Stimulated activated naive CD4-positive, alpha-beta T cell treated with Interleukin-2 at 50 U/mL for 16 hours (primary cell): ENCODE data around the gene TARBP1.
"Not testable (repeated sequence)": the region's sequence is repeated elsewhere in the genome, so short reads cannot be mapped to it uniquely, and the experiment has no call there.

Experiments used
- DNase-seq: peaks from one replicate; lab custom pipeline; 2025; lab: John Stamatoyannopoulos, UW

Gene TARBP1

DNA sequence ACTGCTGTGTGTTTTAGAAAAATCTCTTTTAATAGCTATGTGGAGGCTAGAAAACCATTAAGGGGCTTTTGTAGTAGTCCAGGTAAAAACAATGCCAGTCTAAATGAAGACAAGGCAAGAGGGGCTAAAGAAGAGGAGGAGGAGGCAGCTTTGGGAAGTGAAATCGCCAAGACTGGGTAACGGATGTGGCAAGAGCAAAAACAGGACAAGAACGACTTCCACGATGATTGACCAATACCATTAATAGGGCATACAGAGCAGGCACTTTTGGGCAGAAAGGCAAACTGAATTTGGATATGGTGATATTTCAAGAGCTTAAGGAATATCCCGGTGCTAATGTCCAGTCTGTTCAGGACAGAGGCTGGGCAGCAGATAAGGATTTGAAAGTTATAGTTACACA lies 83.7 kb downstream of the TARBP1 start:
- DNase-seq: no peak

DNA sequence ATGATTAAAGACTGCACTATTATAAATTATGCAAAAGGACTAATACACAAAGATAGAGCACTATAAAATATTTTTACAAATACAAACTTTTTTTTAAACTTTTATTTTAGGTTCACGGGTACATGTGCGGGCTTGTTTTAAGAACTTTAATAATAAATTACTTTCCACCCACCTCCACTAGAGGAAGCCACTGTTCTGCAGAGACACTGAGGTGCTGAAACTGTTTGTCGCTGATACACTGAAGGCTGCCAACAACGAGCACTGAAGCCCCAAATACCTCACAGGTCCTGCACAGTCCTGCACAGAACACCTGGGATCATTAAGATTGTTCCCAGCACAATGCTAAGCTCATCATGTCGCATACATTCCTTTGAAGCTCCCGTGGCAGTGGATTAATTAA lies 85.8 kb downstream of the TARBP1 start:
- DNase-seq: no peak

DNA sequence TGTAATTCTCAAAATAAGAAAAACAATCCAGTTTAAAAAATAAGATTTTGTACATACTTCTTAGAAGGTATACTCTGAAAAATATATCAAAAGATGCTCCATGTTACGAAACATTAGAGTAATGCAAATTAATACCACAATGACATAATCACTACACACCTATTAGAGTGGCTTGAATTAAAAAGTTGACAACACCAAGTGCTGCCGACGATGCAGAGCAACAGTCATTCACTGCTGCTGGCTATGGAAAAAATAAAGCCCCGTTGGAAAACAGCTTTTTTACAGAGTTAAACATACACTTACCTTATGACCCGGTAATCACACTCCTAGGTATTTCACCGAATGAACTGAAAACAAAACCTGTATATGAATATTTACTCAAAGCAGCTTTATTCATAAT lies 90.9 kb downstream of the TARBP1 start:
- DNase-seq: no peak

- DNase-seq: no peak
Measured at GRCh38 chr1:234386122-234386521, 92.9 kb downstream of the TARBP1 start.

DNA sequence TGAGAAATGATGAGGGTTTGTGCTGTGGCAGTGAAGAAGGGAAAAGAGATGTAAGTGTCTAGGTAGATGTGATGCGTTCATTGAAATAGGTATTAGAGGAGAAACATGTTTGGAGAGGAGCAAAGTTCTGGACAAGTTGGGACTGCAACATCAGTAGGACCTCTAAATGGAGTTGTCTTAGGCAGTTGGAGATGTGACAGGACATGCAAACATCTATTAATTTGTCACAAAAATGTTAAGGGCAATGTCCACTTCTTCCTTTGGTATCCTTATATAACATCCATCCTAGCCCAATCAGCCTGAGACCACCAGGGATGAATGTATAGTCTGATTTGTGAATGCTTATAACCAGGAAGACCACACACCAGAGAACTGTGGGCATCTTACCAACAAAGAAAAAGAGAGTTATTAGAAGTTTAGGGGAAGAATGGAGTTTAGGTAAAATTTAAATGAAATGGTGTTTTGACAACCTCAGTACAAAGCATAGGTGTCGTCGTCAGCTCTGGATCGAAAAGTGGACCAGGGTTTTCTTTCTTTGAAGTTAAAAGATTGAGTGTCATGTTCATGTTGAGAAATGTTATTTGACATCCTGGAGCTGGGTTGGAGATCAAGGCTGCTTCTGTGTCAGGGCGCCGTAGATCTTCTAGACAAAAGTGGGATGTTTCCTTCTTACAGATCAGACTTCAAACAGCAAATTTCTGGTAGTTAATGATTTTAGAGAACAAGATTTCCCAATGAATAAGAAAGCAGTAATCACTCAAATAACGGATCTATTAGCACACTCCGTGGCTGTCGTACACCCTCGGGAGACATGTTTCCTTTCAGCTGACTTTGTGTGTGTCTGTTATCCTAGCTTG lies 97.1 kb downstream of the TARBP1 start:
- DNase-seq: no peak

DNA sequence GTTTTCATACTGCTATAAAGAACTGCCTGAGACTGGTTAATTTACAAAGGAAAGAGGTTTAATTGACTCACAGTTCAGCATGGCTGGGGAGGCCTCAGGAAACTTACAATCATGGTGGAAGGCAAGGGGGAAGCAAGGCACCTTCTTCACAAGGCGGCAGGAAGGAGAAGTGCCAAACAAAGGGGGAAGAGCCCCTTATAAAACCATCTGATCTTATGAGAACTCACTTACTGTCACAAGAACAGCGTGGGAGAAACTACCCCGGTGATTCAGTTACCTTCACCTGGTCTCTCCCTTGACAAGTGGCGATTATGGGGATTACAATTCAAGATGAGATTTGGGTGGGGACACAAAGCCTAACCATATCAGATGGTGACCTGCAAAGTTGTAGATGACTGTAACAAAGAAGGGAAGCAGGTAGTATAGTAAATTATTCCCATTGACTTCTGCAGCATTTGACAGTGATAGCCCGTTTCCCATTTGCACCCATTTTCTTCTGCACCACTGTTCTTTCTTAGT lies 99.3 kb downstream of the TARBP1 start:
- not testable (repeated sequence) for DNase-seq

- DNase-seq: no peak
Measured at GRCh38 chr1:234375672-234376071, 103.3 kb downstream of the TARBP1 start.

- no peak for DNase-seq
Measured at GRCh38 chr1:234373959-234374254, 105.1 kb downstream of the TARBP1 start.

DNA sequence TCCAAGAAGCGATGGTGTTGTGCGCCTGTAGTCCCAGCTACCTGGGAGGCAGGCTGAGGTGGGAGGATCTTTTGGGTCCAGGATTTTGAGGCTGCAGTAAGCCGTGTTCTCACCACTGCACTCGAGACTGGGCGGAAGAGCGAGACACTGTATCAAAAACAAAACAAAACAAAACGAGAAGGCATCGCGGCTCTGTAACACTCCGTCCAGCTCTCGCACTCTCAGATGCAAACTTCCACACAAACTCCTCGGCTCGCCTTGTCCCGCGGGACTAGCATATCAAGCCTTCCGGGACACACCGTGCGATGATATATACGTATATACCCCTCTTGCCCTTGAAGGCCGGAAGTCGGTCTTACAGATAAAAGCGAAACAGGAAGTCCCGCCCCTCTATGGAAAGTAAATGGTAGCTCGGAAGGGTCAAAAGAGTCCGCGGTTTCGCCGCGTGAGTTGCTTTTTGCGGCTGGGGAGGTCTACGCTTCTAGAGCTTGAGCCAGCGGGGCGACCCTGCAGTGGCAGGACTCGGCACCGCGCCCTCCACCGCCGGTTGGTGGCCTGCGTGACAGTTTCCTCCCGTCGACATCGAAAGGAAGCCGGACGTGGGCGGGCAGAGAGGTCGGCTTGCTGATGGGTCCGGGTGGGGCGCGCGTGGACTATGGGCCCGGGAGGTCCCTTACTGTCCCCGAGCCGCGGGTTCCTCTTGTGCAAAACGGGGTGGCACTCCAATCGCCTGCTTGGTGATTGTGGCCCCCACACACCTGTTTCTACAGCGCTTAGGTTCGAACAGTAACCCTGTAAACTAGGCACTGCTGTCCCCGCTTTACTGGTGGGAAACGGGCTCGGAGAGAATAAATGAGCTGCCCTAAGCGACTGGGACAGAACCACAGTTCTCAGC lies 105.7 kb downstream of the TARBP1 start, which contains the start of gene COA6:
Gene COA6 (plus strand): TSS at position 393 of the 895 bp plus-strand sequence. CDS start 11 bp downstream, at position 404.
- peak; percentile 92 for DNase-seq

DNA sequence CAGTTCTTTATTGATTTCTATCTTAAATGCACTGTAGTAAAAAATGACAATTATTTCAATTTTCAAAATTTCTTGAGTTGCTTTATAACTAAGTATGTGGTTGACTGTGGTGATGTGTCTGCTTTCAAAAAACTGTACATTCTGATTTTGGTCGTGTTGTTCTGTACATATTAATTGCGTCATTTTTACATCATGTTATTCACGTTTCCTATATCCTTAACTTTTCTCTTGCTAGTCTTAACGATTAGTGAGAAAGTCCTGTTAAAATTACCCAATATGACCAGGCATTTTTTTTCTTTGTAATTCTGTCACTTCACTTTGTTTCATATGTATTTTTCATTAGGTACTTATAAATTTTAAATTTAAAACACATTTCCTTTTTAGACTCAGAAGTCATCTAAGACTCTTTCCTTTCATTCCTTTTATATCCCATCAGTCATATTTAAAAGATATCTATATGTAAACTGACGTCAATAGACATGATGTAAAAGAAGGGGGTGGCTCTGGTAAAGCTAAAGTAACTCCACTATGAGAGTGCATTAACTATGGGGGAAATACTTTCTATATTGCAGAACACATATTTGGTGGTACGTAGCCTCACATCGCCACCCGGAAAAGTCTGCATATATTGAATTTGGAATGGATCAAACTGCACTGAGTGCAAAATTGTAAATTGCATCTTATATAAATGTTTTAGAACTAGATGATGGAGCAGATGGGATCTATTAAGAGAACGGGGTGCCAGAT lies 106.8 kb downstream of the TARBP1 start:
- DNase-seq: no peak

DNA sequence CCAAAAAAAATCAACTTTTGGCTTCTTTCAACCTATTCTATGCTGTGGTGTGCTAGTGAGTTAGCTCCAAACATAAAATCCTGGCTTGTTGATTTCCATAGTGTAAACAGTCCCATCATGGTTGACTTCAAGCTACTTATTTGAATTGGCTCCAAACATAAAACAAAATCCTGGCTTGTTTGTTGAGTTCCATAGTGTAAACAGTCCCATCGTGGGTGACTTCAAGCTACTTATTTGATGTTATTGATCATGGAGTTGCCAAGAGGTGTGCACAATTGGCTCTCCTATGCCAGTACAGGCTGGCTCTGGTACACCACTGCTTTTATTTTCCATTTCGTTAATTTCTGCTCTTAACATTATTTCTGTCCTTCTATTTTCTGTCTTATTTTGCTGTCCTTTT lies 107.6 kb downstream of the TARBP1 start:
- DNase-seq: no peak

- DNase-seq: no peak
Measured at GRCh38 chr1:234369784-234370183, 109.2 kb downstream of the TARBP1 start.

- DNase-seq: no peak
Measured at GRCh38 chr1:234369033-234369430, 109.9 kb downstream of the TARBP1 start.

GRCh38 chr1:234368320-234369032 lies 110.5 kb downstream of the TARBP1 start:
- DNase-seq: peak; percentile 59

GRCh38 chr1:234362558-234362957 lies 116.4 kb downstream of the TARBP1 start:
- DNase-seq: no peak

- no peak for DNase-seq
Measured at GRCh38 chr1:234361102-234361603, 117.8 kb downstream of the TARBP1 start.

GRCh38 chr1:234357831-234358230 lies 121.1 kb downstream of the TARBP1 start:
- no peak for DNase-seq

- peak; percentile 48 for DNase-seq
Measured at GRCh38 chr1:234356615-234357269, 122.2 kb downstream of the TARBP1 start.

DNA sequence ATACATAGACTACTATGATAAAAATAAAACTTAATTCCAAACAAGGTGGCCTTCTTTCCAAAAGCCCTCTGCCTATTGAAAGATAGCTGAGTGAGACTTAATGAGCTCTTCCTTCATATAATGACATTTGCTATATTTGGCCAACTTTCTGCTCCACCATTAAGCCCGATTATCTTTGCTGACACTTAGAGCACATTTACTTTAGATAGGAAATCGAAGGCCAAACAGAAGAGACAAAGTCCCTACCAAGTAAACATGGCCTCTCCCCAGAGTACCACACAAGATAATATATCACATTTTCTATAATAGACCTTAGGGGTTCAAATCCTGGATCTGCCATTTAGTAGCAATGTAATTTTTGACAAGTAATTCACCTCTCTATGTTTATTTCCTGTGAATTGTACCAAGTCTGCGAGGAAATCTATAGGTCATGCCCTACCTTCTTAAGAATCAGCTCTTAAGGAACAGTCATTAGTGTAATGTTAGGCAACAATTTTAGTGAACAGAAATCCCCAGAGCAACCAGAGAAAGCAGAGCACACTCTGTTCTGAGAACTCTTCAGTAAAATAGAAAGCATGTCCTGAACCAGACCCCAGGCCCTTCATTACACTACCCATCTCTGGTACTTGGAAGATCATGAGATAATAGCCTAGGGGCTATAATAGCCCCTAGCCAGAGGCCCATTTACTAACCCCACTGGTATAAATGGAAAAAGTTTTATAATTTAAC lies 123.0 kb downstream of the TARBP1 start:
- no peak for DNase-seq

GRCh38 chr1:234348964-234349363 lies 130.0 kb downstream of the TARBP1 start:
- no peak for DNase-seq
